HUES48 (cell line): ENCODE data around the gene HIPK2.

ENCODE experiments used
- H3K27ac ChIP-seq: one replicate; pipeline ENCODE4 v1.7.0; 2013; ENCODE audit warnings: low read depth, low read length, inconsistent platforms
- H3K27me3 ChIP-seq: 2 replicates; pipeline ENCODE4 v1.6.1; 2013; ENCODE audit warnings: mild to moderate bottlenecking, low read length; ENCODE audit not compliant: control insufficient read depth, insufficient read depth
- H3K36me3 ChIP-seq: 2 replicates; pipeline ENCODE4 v1.6.1; 2013; ENCODE audit warnings: low read length; ENCODE audit not compliant: control insufficient read depth, insufficient read depth
- H3K4me1 ChIP-seq: 2 replicates; pipeline ENCODE4 v1.6.1; 2013; ENCODE audit warnings: mild to moderate bottlenecking, low read length; ENCODE audit not compliant: control insufficient read depth, insufficient read depth
- H3K4me3 ChIP-seq: 2 replicates; pipeline ENCODE4 v1.5.1; 2013; ENCODE audit warnings: mild to moderate bottlenecking, low read depth, low read length
- H3K9ac ChIP-seq: 2 replicates; pipeline ENCODE4 v1.6.1; 2013; ENCODE audit warnings: mild to moderate bottlenecking, low read depth, low read length, moderate library complexity
- H3K9me3 ChIP-seq: 2 replicates; pipeline ENCODE4 v1.6.1; 2013; ENCODE audit warnings: low read length; ENCODE audit not compliant: control insufficient read depth, insufficient read depth

The HIPK2 gene

DNA sequence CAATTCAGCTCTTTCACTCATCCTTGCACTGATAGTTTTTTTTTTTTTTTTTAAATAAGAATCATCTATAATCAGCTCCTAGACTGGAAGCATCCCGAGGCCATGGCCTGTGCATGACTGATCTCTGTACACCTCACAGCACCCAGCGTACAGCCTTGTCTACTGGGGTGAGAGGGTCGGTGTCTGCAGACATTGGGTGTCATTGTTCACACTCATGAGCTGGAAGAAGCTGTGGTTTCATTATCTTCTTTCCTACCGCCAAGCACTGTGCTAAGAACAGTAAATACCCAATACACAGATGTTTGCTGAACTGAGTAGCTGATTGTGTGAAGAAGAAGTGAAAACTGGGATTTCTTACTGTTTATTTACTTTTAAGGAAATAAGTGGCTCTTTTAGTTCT, 130.7 kb downstream of the HIPK2 start:
- Histone ChIP-seq H3K9ac (no peak overlapping the region), H3K36me3 (no peaks in the 10 kb centered on the region), H3K27me3 (no peaks in the 10 kb centered on the region), H3K27ac (no peak overlapping the region), H3K4me3 (no peak overlapping the region), H3K4me1 (peaks cover 22% of the 10 kb centered on the region), H3K9me3 (no peaks in the 10 kb centered on the region)

DNA sequence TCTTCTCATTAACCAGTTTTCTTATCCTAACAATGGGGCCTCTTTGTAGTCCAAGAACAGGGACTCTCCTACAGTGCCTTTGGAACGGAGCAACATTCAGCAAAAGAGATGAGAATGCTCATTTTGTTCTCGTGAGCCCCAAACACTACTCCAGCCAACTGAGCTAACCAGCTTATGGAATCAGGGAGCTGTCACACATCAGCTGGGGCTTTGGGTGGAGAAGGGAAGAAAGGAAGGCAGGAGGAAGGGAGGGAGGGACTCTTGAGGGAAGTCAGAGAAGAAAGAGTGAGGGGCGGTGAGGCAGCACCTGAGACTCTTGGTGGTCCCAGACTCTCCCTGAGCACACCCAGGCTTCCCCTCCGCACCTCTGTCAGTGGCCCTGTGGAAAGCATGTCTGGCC, 131.2 kb downstream of the HIPK2 start:
- no peak overlapping the region for H3K4me3 ChIP-seq

DNA sequence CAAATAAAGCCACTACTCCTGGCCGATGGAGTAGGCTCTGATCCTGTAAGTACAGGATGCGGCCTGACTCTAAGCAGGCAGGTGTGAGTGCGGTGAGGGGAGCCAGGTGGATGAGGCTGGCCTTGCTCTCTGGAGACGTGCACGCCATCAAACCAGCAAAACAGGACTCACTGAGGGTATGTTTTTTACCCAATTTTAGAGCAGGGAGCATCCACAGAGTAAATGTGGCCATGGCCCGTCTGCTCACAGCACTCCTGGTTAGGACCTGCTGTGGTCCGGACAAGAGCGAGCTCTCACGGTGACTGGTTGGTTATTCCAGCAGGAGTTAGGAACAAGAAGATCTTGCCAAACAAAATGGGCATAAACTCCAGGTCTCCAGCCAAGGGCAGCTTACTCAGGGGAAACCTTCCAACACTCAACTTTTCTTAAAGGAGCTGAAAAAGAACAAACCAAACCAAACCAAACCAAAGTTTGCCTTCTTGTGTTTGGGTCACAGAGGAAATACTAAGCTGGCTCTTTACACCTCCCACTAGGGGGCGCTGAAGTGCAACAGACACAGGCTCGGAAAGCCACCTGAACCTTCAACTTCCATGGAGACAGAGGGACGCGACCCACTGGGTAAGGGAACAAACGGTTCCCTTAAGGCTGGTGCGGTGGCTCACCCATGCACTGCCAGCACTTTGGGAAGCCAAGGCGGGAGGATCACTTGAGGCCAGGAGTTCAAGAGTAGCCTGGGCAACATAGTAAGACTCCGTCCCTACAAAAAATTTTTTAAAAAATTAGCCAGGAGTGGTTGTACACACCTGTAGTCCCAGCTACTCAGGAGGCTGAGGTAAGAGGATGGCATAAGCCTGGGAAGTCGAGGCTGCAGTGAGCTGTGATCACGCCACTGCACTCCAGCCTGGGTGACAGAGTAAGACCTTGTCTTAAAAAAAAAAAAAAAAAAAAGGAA, 131.9 kb downstream of the HIPK2 start:
- Histone ChIP-seq H3K9ac (no peak overlapping the region), H3K4me3 (no peak overlapping the region), H3K36me3 (no peaks in the 10 kb centered on the region), H3K27ac (no peak overlapping the region), H3K27me3 (no peaks in the 10 kb centered on the region), H3K9me3 (no peaks in the 10 kb centered on the region), H3K4me1 (peaks cover 19% of the 10 kb centered on the region)

More for the DNA sequence above, 131.2 kb downstream of the HIPK2 start:
- Histone ChIP-seq H3K27ac (no peak overlapping the region), H3K9me3 (no peaks in the 10 kb centered on the region), H3K4me1 (peaks cover 19% of the 10 kb centered on the region), H3K9ac (no peak overlapping the region), H3K36me3 (no peaks in the 10 kb centered on the region), H3K27me3 (no peaks in the 10 kb centered on the region)

DNA sequence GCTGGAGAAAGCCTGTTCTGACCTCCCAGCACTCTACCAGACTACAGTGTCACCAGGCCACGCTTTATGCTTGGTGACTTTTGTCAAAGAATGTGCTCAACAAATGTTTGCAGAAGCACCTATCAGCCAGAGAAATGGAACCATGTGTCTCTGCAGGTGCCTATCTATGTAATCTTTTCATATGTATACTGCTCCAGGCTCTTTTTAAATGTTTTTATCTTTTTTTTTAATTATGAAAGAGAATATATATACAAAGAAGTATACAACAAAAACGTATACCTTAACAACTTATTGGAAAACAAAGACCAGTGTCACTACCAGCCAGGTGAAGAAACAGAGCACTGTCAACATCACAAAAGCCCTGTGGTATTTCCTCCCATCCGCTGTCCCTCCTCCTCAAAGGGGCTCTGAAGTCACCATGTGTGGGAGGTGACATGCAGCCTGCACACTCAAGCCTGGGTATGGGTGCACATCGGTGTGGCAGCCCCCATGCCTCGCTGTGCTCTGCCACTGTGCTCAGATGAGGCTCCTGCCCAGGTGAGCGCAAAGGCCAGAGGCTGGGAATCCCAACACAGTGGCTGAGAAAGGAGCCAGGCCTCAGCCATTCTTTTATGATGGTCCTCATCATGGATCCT, 133.7 kb downstream of the HIPK2 start:
- H3K9me3 ChIP-seq, result no peaks in the 10 kb centered on the region
- H3K4me1 ChIP-seq, result peaks cover 16% of the 10 kb centered on the region
- no peaks in the 10 kb centered on the region for H3K36me3 ChIP-seq
- H3K27ac ChIP-seq, result no peak overlapping the region
- no peak overlapping the region for H3K4me3 ChIP-seq
- no peaks in the 10 kb centered on the region for H3K27me3 ChIP-seq
- H3K9ac ChIP-seq, result no peak overlapping the region

DNA sequence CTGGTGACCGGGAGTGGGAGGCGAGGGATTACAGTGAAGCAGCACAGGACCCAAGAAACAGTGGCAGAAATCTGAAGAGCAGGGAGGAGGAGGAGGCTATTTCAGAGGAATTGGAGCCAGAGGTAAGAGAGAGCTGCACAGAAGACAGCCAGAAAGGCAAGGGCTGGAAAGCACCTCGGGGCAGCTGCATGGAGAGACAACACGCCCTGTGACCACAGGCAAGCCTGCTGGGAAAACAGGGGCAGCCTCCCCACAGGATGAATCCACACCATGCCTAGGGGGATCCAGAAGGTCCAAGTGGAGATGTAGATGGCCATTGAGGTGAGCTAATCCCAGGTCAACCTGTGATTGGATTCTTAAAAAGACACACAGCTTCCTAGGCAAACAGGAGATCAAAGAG, 135.5 kb downstream of the HIPK2 start:
- Histone ChIP-seq H3K27me3 (no peaks in the 10 kb centered on the region), H3K9me3 (no peaks in the 10 kb centered on the region), H3K4me3 (no peak overlapping the region), H3K36me3 (no peaks in the 10 kb centered on the region), H3K9ac (no peak overlapping the region), H3K27ac (no peak overlapping the region), H3K4me1 (no peaks in the 10 kb centered on the region; the same call in none of the 2 replicates)

DNA sequence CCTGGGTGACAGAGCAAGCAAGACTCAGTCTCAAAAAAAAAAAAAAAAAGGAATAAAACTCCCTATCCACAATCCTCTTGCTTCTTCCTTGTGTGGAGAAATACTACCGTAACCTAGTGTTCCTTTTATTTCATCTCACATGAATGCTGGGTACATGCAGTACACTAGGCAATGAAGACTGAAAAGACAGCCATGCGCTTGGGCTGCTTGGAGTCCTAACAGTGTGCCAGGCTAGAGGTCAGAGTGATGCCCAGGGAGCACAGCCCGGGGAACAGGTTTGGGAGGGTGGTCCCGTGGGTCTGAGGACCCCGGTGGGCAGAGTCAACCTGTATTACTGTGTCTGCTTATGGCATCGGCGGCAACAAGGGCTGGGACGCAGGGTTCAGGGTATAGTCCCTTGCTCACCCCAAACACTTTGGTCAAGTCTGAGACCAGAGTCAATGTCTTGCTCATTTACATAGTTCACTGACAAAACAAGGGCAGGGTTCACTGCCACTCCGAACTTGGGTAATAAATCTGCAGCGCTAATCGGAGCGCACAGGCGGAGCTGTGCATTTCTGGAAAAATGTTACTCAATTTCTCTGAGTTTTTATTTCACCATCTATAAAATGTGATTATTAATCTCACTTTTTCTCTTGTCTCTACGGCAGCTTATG, 136.3 kb downstream of the HIPK2 start:
- Histone ChIP-seq H3K27ac (no peak overlapping the region), H3K9me3 (no peaks in the 10 kb centered on the region), H3K36me3 (no peaks in the 10 kb centered on the region), H3K9ac (no peak overlapping the region), H3K4me1 (no peaks in the 10 kb centered on the region), H3K4me3 (no peak overlapping the region), H3K27me3 (no peaks in the 10 kb centered on the region)

DNA sequence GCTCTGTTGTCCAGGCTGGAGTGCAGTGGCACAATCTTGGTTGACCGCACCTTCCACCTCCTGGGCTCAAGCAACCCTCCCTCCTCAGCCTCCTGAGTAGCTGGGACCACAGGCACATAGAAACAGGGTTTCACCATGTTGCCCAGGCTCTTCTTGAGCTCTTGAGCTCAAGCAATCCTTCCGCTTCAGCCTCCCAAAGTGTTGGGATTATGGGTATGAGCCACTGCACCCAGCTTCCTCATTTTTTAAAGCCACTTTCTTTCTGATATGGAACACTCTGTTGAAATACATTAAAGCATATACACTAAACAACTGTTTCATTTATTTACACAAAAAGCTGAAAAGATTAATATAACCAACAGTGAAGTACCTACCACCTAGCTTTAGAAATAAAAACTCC, 137.1 kb downstream of the HIPK2 start:
- H3K9ac ChIP-seq, result no peak overlapping the region

DNA sequence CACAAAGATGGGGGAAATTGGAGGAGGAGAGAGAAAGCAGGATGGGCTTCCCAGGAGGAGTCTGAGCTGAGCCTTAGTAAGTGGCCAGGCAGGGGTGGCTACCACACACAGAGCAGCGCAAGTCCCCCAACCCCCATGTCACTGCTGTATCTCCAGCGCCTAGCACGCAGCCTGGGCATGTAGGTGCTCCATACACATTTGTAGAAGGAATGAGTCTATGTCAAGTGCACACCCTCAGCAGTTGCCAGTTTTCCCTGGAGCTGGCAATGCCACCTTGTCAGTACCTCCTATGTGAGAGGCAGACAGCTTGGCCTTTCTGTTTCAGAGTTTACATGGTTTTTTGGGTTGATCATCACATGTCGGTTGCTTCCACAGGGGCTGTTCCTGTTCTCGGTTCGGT, 138.2 kb downstream of the HIPK2 start:
- Histone ChIP-seq H3K9me3 (no peaks in the 10 kb centered on the region), H3K4me1 (no peaks in the 10 kb centered on the region), H3K27ac (no peak overlapping the region), H3K27me3 (no peaks in the 10 kb centered on the region), H3K9ac (no peak overlapping the region), H3K36me3 (no peaks in the 10 kb centered on the region), H3K4me3 (no peak overlapping the region)

More for the DNA sequence above, 137.1 kb downstream of the HIPK2 start:
- no peaks in the 10 kb centered on the region for H3K9me3 ChIP-seq
- no peak overlapping the region for H3K27ac ChIP-seq
- H3K4me3 ChIP-seq, result no peak overlapping the region
- H3K4me1 ChIP-seq, result no peaks in the 10 kb centered on the region
- H3K27me3 ChIP-seq, result no peaks in the 10 kb centered on the region
- no peaks in the 10 kb centered on the region for H3K36me3 ChIP-seq

DNA sequence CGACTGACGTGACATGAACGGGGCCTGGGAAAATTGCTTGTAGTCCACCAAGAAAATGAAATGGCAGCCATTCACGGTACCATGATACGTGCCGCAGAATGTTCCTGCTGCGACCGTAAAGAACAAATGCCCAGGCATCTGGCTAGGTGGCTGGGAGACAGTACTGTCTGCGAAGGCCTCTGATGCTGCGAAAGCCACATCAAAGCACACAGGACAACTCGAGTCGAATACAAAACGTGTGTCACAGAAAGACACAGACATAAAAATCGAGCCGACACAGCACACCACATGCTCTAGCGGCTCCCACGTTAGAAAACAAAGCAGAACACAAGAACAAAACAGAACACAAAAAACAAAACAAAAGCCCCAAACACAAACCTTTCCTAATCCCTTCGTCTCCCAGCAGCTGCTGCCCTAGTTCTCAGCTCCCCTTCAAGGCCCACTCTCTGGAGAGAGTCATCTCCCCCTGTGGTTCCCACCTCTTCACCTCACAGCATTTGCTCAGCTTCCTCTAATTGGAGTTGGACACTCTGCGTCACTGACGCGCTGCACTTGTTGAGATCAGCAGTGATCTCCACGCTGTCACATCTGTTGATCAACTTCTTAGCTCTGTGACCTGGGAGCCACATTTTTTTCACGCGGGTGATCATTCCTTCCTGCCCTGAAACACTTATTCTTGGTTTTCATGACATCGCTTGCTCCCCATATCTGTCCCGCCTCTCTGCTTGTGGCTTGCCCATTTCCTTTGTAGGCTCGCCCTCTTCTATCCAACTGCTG, 142.1 kb downstream of the HIPK2 start:
- Histone ChIP-seq H3K27ac (no peak overlapping the region), H3K4me3 (no peak overlapping the region), H3K9me3 (no peaks in the 10 kb centered on the region), H3K9ac (no peak overlapping the region), H3K4me1 (no peaks in the 10 kb centered on the region), H3K36me3 (peaks cover 4% of the 10 kb centered on the region; the same call in 1 of the 2 replicates), H3K27me3 (no peaks in the 10 kb centered on the region)

DNA sequence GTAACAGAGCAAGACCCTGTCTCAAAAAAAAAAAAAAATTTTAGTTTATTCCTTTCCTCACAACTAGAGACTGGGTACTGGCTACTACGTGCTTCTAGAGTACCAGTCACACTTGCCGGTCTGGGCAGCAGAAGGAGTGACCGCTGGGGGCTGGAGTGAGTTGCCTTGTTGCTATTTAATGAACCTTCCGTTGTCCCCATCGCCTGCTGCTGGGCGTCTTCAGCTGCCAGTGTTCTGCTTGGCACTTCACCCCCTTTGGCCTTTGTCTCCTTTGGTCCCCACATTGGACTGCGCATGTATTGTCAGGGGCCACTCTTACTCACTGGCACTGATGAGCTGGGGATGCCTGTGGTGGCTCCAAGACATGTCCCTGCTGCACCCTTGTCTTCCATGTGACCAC, 143.7 kb downstream of the HIPK2 start:
- no peak overlapping the region for H3K4me3 ChIP-seq
- H3K27ac ChIP-seq, result no peak overlapping the region
- H3K36me3 ChIP-seq, result peaks cover 6% of the 10 kb centered on the region; the same call in 1 of the 2 replicates
- H3K9ac ChIP-seq, result no peak overlapping the region
- H3K9me3 ChIP-seq, result no peaks in the 10 kb centered on the region
- no peaks in the 10 kb centered on the region for H3K4me1 ChIP-seq
- no peaks in the 10 kb centered on the region for H3K27me3 ChIP-seq
